HepG2 (cell line): ENCODE data around the gene QSOX2. TPM values are rescaled to one million over a fixed set of nuclear protein-coding genes. Genes with fewer than 3 reads are reported as not detected.

Source experiments
- ATAC-seq: fragments of 200-7000 bp; cut with Tn5 transposase; 3 replicates; pipeline ENCODE4 v1.9.1; 2020; ENCODE audit warnings: mild to moderate bottlenecking, moderate library complexity
- BruUV-seq: library from RNA; stranded (reverse); fragments of 400-500 nt; replicated peaks from 2 replicates; lab custom pipeline; 2021; lab: Mats Ljungman, UMichigan
- CTCF ChIA-PET: fragments of 300-600 bp; formaldehyde crosslinking; extraction: SDS; loops from one replicate; lab custom pipeline; 2021; ENCODE audit warnings: low total read pairs, inconsistent platforms, low intra/inter-chr PET ratio; lab: Yijun Ruan, JAX
- POLR2A ChIA-PET: fragments of 350-600 bp; sonication (Branson Sonifier 250); formaldehyde crosslinking; loops from one replicate; lab custom pipeline; 2020; ENCODE audit warnings: antibody characterized with exemption, inconsistent platforms; lab: Yijun Ruan, JAX
- DNase-seq: peaks from one replicate; pipeline ENCODE4 v3.0.0-alpha.2; 2015; ENCODE audit warnings: low spot score
- FAIRE-seq: peaks from 3 replicates; lab custom pipeline; 2011; peaks lifted over from hg19 to GRCh38; lab: Jason Lieb, UNC
- H2AFZ ChIP-seq: one replicate; pipeline ENCODE4 v1.6.1; 2011; ENCODE audit warnings: low read length, inconsistent platforms
- H3K27ac ChIP-seq: fragments of 300-600 bp; 3 replicates; pipeline ENCODE4 v1.8.0; 2011; ENCODE audit warnings: mixed run types, mild to moderate bottlenecking, mixed read lengths, low read length, inconsistent platforms; ENCODE audit not compliant: insufficient read depth; ENCODE audit errors: extremely low read length
- H3K27me3 ChIP-seq, 2 experiments: fragments of 200-600 bp in 1 of 2; 2 replicates in 1 of 2; 3 replicates in 1 of 2; pipeline versions ENCODE4 v1.6.0 to v1.8.0; 2011; ENCODE audit warnings: low read length in 2 of 2, mild to moderate bottlenecking in 2 of 2, moderate library complexity in 2 of 2, inconsistent platforms in 1 of 2; ENCODE audit not compliant: insufficient read depth in 2 of 2, control insufficient read depth in 1 of 2
- H3K36me3 ChIP-seq, 2 experiments: fragments of 200-600 bp in 1 of 2; replicated peaks in 1 of 2; 2 replicates in 1 of 2; 3 replicates in 1 of 2; pipeline versions ENCODE4 v1.5.1 to v1.8.0; 2011; ENCODE audit warnings: low read length in 2 of 2, inconsistent platforms in 1 of 2; ENCODE audit not compliant: insufficient read depth in 2 of 2, control insufficient read depth in 1 of 2
- H3K4me1 ChIP-seq: 2 replicates; pipeline ENCODE4 v1.5.1; 2012; ENCODE audit warnings: low read length, inconsistent platforms; ENCODE audit not compliant: insufficient read depth
- H3K4me2 ChIP-seq: 2 replicates; pipeline ENCODE4 v1.6.0; 2011; ENCODE audit warnings: low read depth, low read length, inconsistent platforms
- H3K4me3 ChIP-seq, 3 experiments: fragments of 200-600 bp in 1 of 3; sonication (generic), shearing (Covaris generic) in 1 of 3; replicated peaks in 1 of 3; 2 replicates each; pipeline ENCODE4 v1.5.1; 2011 to 2016; ENCODE audit warnings: low read length in 3 of 3, inconsistent platforms in 2 of 3, low read depth in 2 of 3, mild to moderate bottlenecking in 2 of 3, control low read depth in 1 of 3, mixed read lengths in 1 of 3; ENCODE audit not compliant: insufficient read depth in 1 of 3
- H3K79me2 ChIP-seq: one replicate; pipeline ENCODE4 v1.6.1; 2011; ENCODE audit warnings: low read length, inconsistent platforms; ENCODE audit not compliant: insufficient read depth
- H3K9ac ChIP-seq: 2 replicates; pipeline ENCODE4 v1.6.0; 2011; ENCODE audit warnings: mild to moderate bottlenecking, low read depth, low read length, inconsistent platforms; ENCODE audit not compliant: insufficient read depth
- H3K9me3 ChIP-seq: 2 replicates; pipeline ENCODE4 v1.5.1; 2012; ENCODE audit warnings: mild to moderate bottlenecking, low read length
- H4K20me1 ChIP-seq: 2 replicates; pipeline ENCODE4 v1.6.0; 2011; ENCODE audit warnings: inconsistent platforms, mild to moderate bottlenecking, low read length, moderate library complexity; ENCODE audit not compliant: insufficient read depth
- AGO1 ChIP-seq: fragments of 200-400 bp; formaldehyde crosslinking; IDR thresholded peaks from 2 replicates; pipeline ENCODE4 v1.6.1; 2017; ENCODE audit warnings: mild to moderate bottlenecking, low read depth, low read length, moderate library complexity; ENCODE audit not compliant: poor library complexity, severe bottlenecking
- ELF3 ChIP-seq: IDR thresholded peaks from 2 replicates; pipeline ENCODE4 v1.6.1; 2016; ENCODE audit warnings: missing genetic modification reagents, missing compliant biosample characterization
- FOXO1 ChIP-seq: sonication (generic); formaldehyde crosslinking; IDR thresholded peaks from 2 replicates; pipeline ENCODE4 v1.4.0; 2020; ENCODE audit warnings: missing genetic modification reagents
- HIVEP1 ChIP-seq: sonication (generic); formaldehyde crosslinking; IDR thresholded peaks from 2 replicates; pipeline ENCODE4 v1.4.0; 2020; ENCODE audit warnings: mild to moderate bottlenecking, missing genetic modification reagents
- HNRNPK ChIP-seq: fragments of 200-400 bp; formaldehyde crosslinking; IDR thresholded peaks from 2 replicates; pipeline ENCODE4 v1.6.1; 2018; ENCODE audit warnings: low read length, low read depth, moderate library complexity, mild to moderate bottlenecking; ENCODE audit not compliant: poor library complexity, severe bottlenecking
- PLRG1 ChIP-seq: fragments of 450-650 bp; conservative IDR thresholded peaks from 2 replicates; pipeline ENCODE4 v1.6.1; 2016
- SIX1 ChIP-seq: sonication (generic); formaldehyde crosslinking; IDR thresholded peaks from 2 replicates; pipeline ENCODE4 v1.4.0; 2020; ENCODE audit warnings: missing genetic modification reagents, borderline replicate concordance
- TAF15 ChIP-seq: fragments of 200-400 bp; formaldehyde crosslinking; IDR thresholded peaks from one replicate; pipeline ENCODE4 v1.6.1; 2018; ENCODE audit warnings: mild to moderate bottlenecking, low read depth, low read length; ENCODE audit not compliant: poor library complexity, severe bottlenecking
- TBL1XR1 ChIP-seq: fragments of 150-350 bp; IDR thresholded peaks from 2 replicates; pipeline ENCODE4 v1.6.1; 2014; ENCODE audit warnings: borderline replicate concordance, low read length; ENCODE audit not compliant: partially characterized antibody
- ZNF207 ChIP-seq: fragments of 450-650 bp; IDR thresholded peaks from 2 replicates; pipeline ENCODE4 v1.6.1; 2016; ENCODE audit warnings: antibody characterized with exemption, borderline replicate concordance
- ZNF326 ChIP-seq: sonication (generic); formaldehyde crosslinking; IDR thresholded peaks from 2 replicates; pipeline ENCODE4 v1.4.0; 2020; ENCODE audit warnings: missing genetic modification reagents, borderline replicate concordance
- WGBS: methylation state at CpG from one replicate; pipeline ENCODE4 v1.1.6; 2017; ENCODE audit warnings: low lambda C conversion rate; 5-methylcytosine and 5-hydroxymethylcytosine counted together
- in situ Hi-C: cut with HindIII; loops from 2 replicates; pipeline ENCODE4 v1.10.0; 2017; ENCODE audit warnings: low pct_unique_long_range_greater_than_20kb; ENCODE audit not compliant: extremely low pct_ligation_motif_present
- intact Hi-C: fragments of 100-400 bp; cut with micrococcal nuclease; formaldehyde crosslinking; loops from one replicate; pipeline ENCODE4 v1.10.0; 2022; ENCODE audit not compliant: unreplicated experiment
- polyA plus RNA-seq, 8 experiments: library from polyadenylated mRNA; depleted of rRNA in 3 of 8; stranded (reverse) in 7 of 8; unstranded in 1 of 8; fragments of >200 nt; fragmentation: Illumina TruSeq in 4 of 8; extraction: Trizol in 4 of 8; gene quantifications; 2 replicates each; pipeline versions ENCODE4 v1.2.1 to v1.2.3, GENCODE V29; 2011 to 2016; ENCODE audit warnings: low read depth in 4 of 8, missing spikeins in 1 of 8, mixed read lengths in 1 of 8; ENCODE audit not compliant: insufficient read depth in 1 of 8
- total RNA-seq, 5 experiments: library from RNA; depleted of rRNA; stranded (reverse); fragments of >200 nt; fragmentation: Illumina TruSeq; extraction: Trizol; gene quantifications; 2 replicates each; pipeline ENCODE4 v1.2.3, GENCODE V29; 2016; ENCODE audit warnings: low read depth in 1 of 5
- TF ChIP-seq, protein P1 (sequence below): sonication (generic); formaldehyde crosslinking; IDR thresholded peaks from 2 replicates; pipeline ENCODE4 v1.4.0; 2020; ENCODE audit warnings: missing genetic modification reagents, mild to moderate bottlenecking, borderline replicate concordance

Gene QSOX2
- total and polyA plus RNA-seq, 2 of the 13 experiments (the other 11 are each of a cell fraction or from before 2014, with no cell fraction given) = 27.1 to 42.1 TPM

DNA sequence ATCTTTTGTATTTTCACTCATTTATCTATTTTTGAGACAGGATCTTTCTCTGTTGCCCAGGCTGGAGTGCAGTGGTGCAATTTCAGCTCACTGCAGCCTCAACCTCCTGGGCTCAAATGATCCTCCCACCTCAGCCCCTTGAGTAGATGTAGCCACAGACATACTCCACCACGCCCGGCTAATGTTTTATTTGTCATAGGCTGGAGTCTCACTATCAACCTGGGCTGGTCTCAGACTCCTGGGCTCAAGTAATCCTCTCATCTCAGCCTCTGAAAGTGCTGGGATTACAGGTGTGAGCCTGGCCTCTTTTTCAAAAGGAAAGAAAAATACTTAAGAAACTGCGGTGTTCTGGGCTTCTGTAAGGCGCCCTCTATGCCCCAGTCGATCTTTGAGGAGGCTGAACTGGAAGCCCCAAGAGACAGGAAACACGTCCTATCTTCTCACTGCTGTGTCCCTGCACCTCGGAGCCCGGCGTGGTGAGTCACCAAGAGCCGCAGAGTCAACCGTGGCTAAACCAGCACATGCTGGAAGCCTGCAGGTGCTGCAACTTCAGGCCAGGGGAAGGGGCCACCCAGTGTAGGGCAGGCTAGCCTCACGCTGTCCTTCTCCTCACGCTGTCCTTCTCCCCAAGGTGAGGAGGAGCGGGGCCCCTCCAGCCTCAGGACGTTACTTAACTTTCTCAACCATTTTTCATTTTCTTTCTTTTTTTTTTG, 25.4 kb downstream of the QSOX2 start:
- no TSS peak for BruUV-seq
- intact Hi-C loops = no loop called here
- H3K4me1 ChIP-seq = no peaks in the 10 kb centered on the region
- POLR2A ChIA-PET = no interaction called here
- no peaks in the 10 kb centered on the region for H3K27me3 ChIP-seq
- TF ChIP-seq ELF3 (CRISPR knock-in tag) (no peak), ZNF326 (no peak), FOXO1 (CRISPR knock-in tag) (no peak), ZNF207 (no peak), AGO1 (no peak), PLRG1 (no peak), HIVEP1 (CRISPR knock-in tag) (no peak), TAF15 (no peak), SIX1 (CRISPR knock-in tag) (no peak), HNRNPK (no peak), TBL1XR1 (no peak)
- TF ChIP-seq, protein P1, sequence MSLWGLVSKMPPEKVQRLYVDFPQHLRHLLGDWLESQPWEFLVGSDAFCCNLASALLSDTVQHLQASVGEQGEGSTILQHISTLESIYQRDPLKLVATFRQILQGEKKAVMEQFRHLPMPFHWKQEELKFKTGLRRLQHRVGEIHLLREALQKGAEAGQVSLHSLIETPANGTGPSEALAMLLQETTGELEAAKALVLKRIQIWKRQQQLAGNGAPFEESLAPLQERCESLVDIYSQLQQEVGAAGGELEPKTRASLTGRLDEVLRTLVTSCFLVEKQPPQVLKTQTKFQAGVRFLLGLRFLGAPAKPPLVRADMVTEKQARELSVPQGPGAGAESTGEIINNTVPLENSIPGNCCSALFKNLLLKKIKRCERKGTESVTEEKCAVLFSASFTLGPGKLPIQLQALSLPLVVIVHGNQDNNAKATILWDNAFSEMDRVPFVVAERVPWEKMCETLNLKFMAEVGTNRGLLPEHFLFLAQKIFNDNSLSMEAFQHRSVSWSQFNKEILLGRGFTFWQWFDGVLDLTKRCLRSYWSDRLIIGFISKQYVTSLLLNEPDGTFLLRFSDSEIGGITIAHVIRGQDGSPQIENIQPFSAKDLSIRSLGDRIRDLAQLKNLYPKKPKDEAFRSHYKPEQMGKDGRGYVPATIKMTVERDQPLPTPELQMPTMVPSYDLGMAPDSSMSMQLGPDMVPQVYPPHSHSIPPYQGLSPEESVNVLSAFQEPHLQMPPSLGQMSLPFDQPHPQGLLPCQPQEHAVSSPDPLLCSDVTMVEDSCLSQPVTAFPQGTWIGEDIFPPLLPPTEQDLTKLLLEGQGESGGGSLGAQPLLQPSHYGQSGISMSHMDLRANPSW = no peak
- TF ChIP-seq, all 625 proteins: peak for 0
- H3K79me2 ChIP-seq = peaks cover 14% of the 10 kb centered on the region
- no peak overlapping the region for H3K27ac ChIP-seq
- DNase-seq = no peak
- H4K20me1 ChIP-seq = peaks cover 19% of the 10 kb centered on the region
- in situ Hi-C loops = no loop called here
- H2AFZ ChIP-seq = no peak overlapping the region
- WGBS = 93% methylated on average over 15 of the region's 15 CpGs
- peaks cover 44 to 86% of the 10 kb centered on the region in 2 experiments for H3K36me3 ChIP-seq
- no peaks in the 10 kb centered on the region for H3K9me3 ChIP-seq
- no peak for ATAC-seq
- FAIRE-seq = no peak
- H3K4me2 ChIP-seq = no peak overlapping the region
- CTCF ChIA-PET = no interaction called here
- H3K4me3 ChIP-seq = no peak overlapping the region
- H3K9ac ChIP-seq = no peak overlapping the region
